Gastroesophageal sphincter (tissue), 3 donors: ENCODE results near the gene SORCS1.

Source experiments
- CTCF ChIP-seq, 4 experiments: fragments of 200-600 bp in 2 of 4; fragments of 450-650 bp in 2 of 4; sonication (generic) in 1 of 4; IDR thresholded peaks; one replicate each; pipeline ENCODE4 v1.5.1; 2017 to 2019; ENCODE audit warnings: antibody characterized with exemption in 4 of 4, mild to moderate bottlenecking in 2 of 4, moderate library complexity in 2 of 4
- EP300 ChIP-seq: sonication (generic); formaldehyde crosslinking; IDR thresholded peaks from one replicate; pipeline ENCODE4 v1.6.1; 2017; ENCODE audit warnings: antibody characterized with exemption, mild to moderate bottlenecking
- POLR2A ChIP-seq, 2 donors: fragments of 450-650 bp; IDR thresholded peaks; one replicate each; pipeline ENCODE4 v1.6.1; 2017; ENCODE audit warnings: antibody characterized with exemption in 2 of 2, mild to moderate bottlenecking in 2 of 2, moderate library complexity in 1 of 2
- POLR2AphosphoS5 ChIP-seq: sonication (generic); formaldehyde crosslinking; IDR thresholded peaks from one replicate; pipeline ENCODE4 v1.6.1; 2017; ENCODE audit warnings: antibody characterized with exemption

- TF ChIP-seq CTCF (IDR thresholded peaks at IDR 0.05) (no peak), POLR2A (IDR thresholded peaks at IDR 0.05) (no peak), EP300 (no peak), POLR2AphosphoS5 (no peak)
These were observed 286.9 kb downstream of the SORCS1 start for GRCh38 chr10:106877574-106877973.
